OCI-LY7 (cell line): ENCODE measurements around the gene OSBPL1A. TPM values are rescaled to one million over a fixed set of nuclear protein-coding genes. Genes with fewer than 3 reads are reported as not detected.

ENCODE experiments used
- BruUV-seq: library from RNA; stranded (reverse); fragments of 400-500 nt; replicated peaks from 2 replicates; lab custom pipeline; 2021; lab: Mats Ljungman, UMichigan
- CTCF ChIA-PET: fragments of 300-600 bp; sonication (Branson Sonifier 250); formaldehyde crosslinking; loops from one replicate; lab custom pipeline; 2022; ENCODE audit warnings: antibody characterized with exemption; ENCODE audit not compliant: unreplicated experiment; lab: Charles Lee
- POLR2A ChIA-PET: fragments of 300-600 bp; sonication (Branson Sonifier 250); formaldehyde crosslinking; loops from one replicate; lab custom pipeline; 2022; ENCODE audit warnings: antibody characterized with exemption; lab: Charles Lee
- DNase-seq: peaks from one replicate; pipeline ENCODE4 v3.0.0-alpha.2; 2015; ENCODE audit warnings: low spot score
- H2AFZ ChIP-seq: fragments of 200-600 bp; sonication (generic), shearing (Covaris generic); 2 replicates; pipeline ENCODE4 v1.6.1; 2014; ENCODE audit warnings: mild to moderate bottlenecking, antibody characterized with exemption, low read length, moderate library complexity
- H3K27ac ChIP-seq: fragments of 200-600 bp; sonication (generic); 2 replicates; pipeline ENCODE4 v1.5.1; 2014; ENCODE audit warnings: mixed run types, low read depth, mild to moderate bottlenecking, moderate library complexity, low read length, inconsistent platforms; ENCODE audit not compliant: poor library complexity, severe bottlenecking
- H3K36me3 ChIP-seq: fragments of 200-600 bp; sonication (generic); 2 replicates; pipeline ENCODE4 v1.6.1; 2014; ENCODE audit warnings: mild to moderate bottlenecking, antibody characterized with exemption, low read length, moderate library complexity, mixed read lengths; ENCODE audit not compliant: insufficient read depth
- H3K4me1 ChIP-seq: fragments of 200-600 bp; sonication (generic); 2 replicates; pipeline ENCODE4 v1.5.1; 2014; ENCODE audit warnings: mild to moderate bottlenecking, low read length; ENCODE audit not compliant: insufficient read depth, poor library complexity, severe bottlenecking
- H3K4me2 ChIP-seq: fragments of 200-600 bp; sonication (generic); 2 replicates; pipeline ENCODE4 v1.6.1; 2014; ENCODE audit warnings: mild to moderate bottlenecking, low read length
- H3K4me3 ChIP-seq: fragments of 200-600 bp; sonication (generic); 2 replicates; pipeline ENCODE4 v1.5.1; 2014; ENCODE audit warnings: mild to moderate bottlenecking, low read depth, low read length; ENCODE audit not compliant: poor library complexity, severe bottlenecking
- H3K79me2 ChIP-seq: fragments of 200-600 bp; sonication (generic); 2 replicates; pipeline ENCODE4 v1.6.1; 2016; ENCODE audit warnings: low read depth, mild to moderate bottlenecking, low read length, moderate library complexity, mixed read lengths; ENCODE audit not compliant: insufficient read depth
- H3K9me2 ChIP-seq: fragments of 200-600 bp; sonication (generic); 2 replicates; pipeline ENCODE4 v1.6.1; 2016; ENCODE audit warnings: mild to moderate bottlenecking, low read length, mixed read lengths; ENCODE audit not compliant: insufficient read depth
- H3K9me3 ChIP-seq: fragments of 200-600 bp; sonication (generic); 2 replicates; pipeline ENCODE4 v1.6.1; 2014; ENCODE audit warnings: mild to moderate bottlenecking, mixed run types, low read length, mixed read lengths
- H4K20me1 ChIP-seq: fragments of 200-600 bp; sonication (generic); 2 replicates; pipeline ENCODE4 v1.6.1; 2014; ENCODE audit warnings: mild to moderate bottlenecking, antibody characterized with exemption, low read length, moderate library complexity, mixed read lengths; ENCODE audit not compliant: insufficient read depth
- EZH2phosphoT487 ChIP-seq: fragments of 200-600 bp; sonication (generic); IDR thresholded peaks from 2 replicates; pipeline ENCODE4 v1.6.1; 2018; ENCODE audit warnings: low read depth, borderline replicate concordance, mild to moderate bottlenecking, mixed run types, antibody characterized with exemption, low read length, moderate library complexity, mixed read lengths
- intact Hi-C: fragments of 100-400 bp; cut with micrococcal nuclease; formaldehyde crosslinking; loops from one replicate; pipeline ENCODE4 v1.10.0; 2022; ENCODE audit not compliant: unreplicated experiment
- total RNA-seq, 2 experiments: library from RNA; depleted of rRNA in 1 of 2; stranded (reverse); fragments of >200 nt in 1 of 2; shearing (Covaris generic) in 1 of 2; gene quantifications; 2 replicates each; pipeline ENCODE4 v1.2.3, GENCODE V29; 2014 to 2022
- TF ChIP-seq, protein P1 (sequence below): fragments of 200-600 bp; sonication (generic); conservative IDR thresholded peaks from 2 replicates; pipeline ENCODE4 v1.5.1; 2014; ENCODE audit warnings: mild to moderate bottlenecking, antibody characterized with exemption, low read length, moderate library complexity, mixed read lengths

OSBPL1A gene
- total RNA-seq, 2 experiments from 2014 or later = 0.06 to 0.59 TPM

DNA sequence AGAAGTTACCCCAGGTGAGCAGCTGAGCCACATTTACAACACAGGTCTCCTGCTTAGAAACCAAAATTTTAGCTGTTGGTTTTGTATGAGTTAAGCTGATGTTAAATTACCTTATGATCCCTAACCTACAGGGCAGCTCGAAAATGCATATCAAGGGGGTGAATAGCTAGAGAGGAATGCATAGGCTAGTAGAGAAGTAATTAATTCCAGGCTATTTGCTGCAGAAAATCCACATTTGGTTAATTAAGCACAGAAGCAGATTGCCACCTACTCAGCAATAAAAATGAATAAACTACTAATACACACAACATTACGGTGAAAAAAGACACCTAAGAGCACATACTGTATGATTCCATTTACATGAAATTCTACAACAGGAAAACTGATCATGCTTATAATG, 91.4 kb downstream of the OSBPL1A start:
- ChIA-PET POLR2A (no interaction called here), CTCF (no interaction called here)
- Histone ChIP-seq H3K4me1 (no peaks in the 10 kb centered on the region), H3K9me3 (0 out of 2 replicates have a peak, but pooled peaks cover 7% of the 10 kb centered on the region), H3K36me3 (no peaks in the 10 kb centered on the region), H3K4me2 (no peak overlapping the region), H4K20me1 (no peaks in the 10 kb centered on the region), H3K4me3 (no peak overlapping the region), H3K27ac (no peak overlapping the region), H3K79me2 (no peaks in the 10 kb centered on the region), H3K9me2 (no peaks in the 10 kb centered on the region), H2AFZ (no peak overlapping the region)
- intact Hi-C loops = no loop called here
- no peak for DNase-seq
- TF ChIP-seq, protein P1, sequence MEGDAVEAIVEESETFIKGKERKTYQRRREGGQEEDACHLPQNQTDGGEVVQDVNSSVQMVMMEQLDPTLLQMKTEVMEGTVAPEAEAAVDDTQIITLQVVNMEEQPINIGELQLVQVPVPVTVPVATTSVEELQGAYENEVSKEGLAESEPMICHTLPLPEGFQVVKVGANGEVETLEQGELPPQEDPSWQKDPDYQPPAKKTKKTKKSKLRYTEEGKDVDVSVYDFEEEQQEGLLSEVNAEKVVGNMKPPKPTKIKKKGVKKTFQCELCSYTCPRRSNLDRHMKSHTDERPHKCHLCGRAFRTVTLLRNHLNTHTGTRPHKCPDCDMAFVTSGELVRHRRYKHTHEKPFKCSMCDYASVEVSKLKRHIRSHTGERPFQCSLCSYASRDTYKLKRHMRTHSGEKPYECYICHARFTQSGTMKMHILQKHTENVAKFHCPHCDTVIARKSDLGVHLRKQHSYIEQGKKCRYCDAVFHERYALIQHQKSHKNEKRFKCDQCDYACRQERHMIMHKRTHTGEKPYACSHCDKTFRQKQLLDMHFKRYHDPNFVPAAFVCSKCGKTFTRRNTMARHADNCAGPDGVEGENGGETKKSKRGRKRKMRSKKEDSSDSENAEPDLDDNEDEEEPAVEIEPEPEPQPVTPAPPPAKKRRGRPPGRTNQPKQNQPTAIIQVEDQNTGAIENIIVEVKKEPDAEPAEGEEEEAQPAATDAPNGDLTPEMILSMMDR = no peak
- no peak for TF ChIP-seq EZH2phosphoT487
- no TSS peak for BruUV-seq

DNA sequence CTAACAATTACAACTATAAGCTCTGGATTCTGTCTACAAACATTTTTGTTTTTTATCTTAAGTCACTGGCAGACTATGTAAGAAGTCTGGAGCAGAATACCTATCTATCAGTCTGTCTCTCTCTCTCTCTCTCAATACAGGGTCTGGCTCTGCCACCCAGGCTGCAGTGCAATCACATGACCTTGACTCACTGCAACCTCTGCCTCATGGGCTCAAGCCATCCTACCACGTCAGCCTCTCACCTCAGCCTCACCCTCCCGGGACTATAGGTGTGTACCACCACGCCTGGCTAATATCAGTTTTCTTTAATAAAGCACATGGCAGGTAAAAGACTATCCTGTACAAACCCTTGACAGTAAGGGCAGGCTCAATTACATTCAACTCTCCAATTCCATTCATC, 96.9 kb downstream of the OSBPL1A start:
- TF ChIP-seq EZH2phosphoT487 = no peak
- TF ChIP-seq, protein P1 = no peak
- Histone ChIP-seq H2AFZ (no peak overlapping the region), H3K4me1 (no peaks in the 10 kb centered on the region), H3K9me2 (no peaks in the 10 kb centered on the region), H3K27ac (no peak overlapping the region), H3K4me3 (no peak overlapping the region), H4K20me1 (no peaks in the 10 kb centered on the region), H3K79me2 (no peaks in the 10 kb centered on the region), H3K9me3 (0 out of 2 replicates have a peak, but pooled peaks cover 7% of the 10 kb centered on the region), H3K4me2 (no peak overlapping the region), H3K36me3 (no peaks in the 10 kb centered on the region)
- BruUV-seq = no TSS peak
- intact Hi-C loops = no loop called here
- ChIA-PET CTCF (no interaction called here), POLR2A (interaction anchor here (0.6 kb wide), 1 partner anchor 457 kb away, joined by 3 read pairs; no protein-coding TSS in a partner anchor)
- DNase-seq = no peak

DNA sequence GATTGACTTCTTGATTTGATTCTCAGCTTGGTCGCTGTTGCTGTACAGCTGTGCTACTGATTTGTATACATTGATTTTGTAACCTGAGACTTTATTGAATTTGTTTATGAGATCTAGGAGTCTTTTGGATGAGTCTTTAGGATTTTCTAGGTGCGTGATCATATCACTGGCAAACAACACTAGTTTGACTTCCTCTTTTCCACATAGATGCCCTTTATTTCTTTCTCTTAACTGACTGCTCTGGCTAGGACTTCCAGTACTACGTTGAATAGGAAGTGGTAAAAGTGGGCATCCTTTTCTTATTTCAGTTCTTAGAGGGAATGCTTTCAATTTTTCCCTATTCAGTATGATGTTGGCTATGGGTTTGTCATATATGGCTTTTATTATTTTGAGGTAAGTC, 101.3 kb downstream of the OSBPL1A start:
- Histone ChIP-seq H3K36me3 (no peaks in the 10 kb centered on the region), H3K4me2 (no peak overlapping the region), H3K79me2 (no peaks in the 10 kb centered on the region), H4K20me1 (no peaks in the 10 kb centered on the region), H2AFZ (no peak overlapping the region), H3K27ac (no peak overlapping the region), H3K4me1 (no peaks in the 10 kb centered on the region), H3K9me3 (no peaks in the 10 kb centered on the region), H3K4me3 (no peak overlapping the region), H3K9me2 (no peaks in the 10 kb centered on the region)
- ChIA-PET CTCF (no interaction called here), POLR2A (no interaction called here)
- DNase-seq = no peak
- TF ChIP-seq, protein P1 = no peak
- no peak for TF ChIP-seq EZH2phosphoT487
- intact Hi-C loops = no loop called here
- BruUV-seq = no TSS peak
